Right lung (tissue), 5 donors: Measurements from ENCODE around the gene PCDHA1. TPM values are rescaled to one million over a fixed set of nuclear protein-coding genes. Genes with fewer than 3 reads are reported as not detected.

Experiments used
- DNase-seq, 2 donors: peaks; one replicate each; pipeline ENCODE4 v3.0.0-alpha.2; 2013
- polyA plus RNA-seq, 5 donors: library from polyadenylated mRNA; unstranded; fragments of 120-200 nt; gene quantifications; one replicate each; pipeline versions ENCODE4 v1.2.1 to v1.2.3, GENCODE V29; 2013; ENCODE audit warnings: inconsistent platforms in 1 of 5, low replicate concordance in 1 of 5; ENCODE audit not compliant: insufficient read length in 5 of 5, insufficient read depth in 1 of 5

Gene PCDHA1
- polyA plus RNA-seq, 5 donors: 0.07 to 0.18 (median 0.09) TPM

GRCh38 chr5:141040093-141040770 is 254.3 kb downstream of the PCDHA1 start:
- DNase-seq: peak in 1 of 2 donors; percentile 16

- peak; percentile 83 to 88 for DNase-seq
Measured at GRCh38 chr5:141040771-141041426, 255.0 kb downstream of the PCDHA1 start.

GRCh38 chr5:141041427-141041785 is 255.5 kb downstream of the PCDHA1 start:
- no peak for DNase-seq

GRCh38 chr5:141042555-141042954 is 256.6 kb downstream of the PCDHA1 start:
- no peak for DNase-seq

- peak in 1 of 2 donors; percentile 0 for DNase-seq
Measured at GRCh38 chr5:141050622-141051520, 264.9 kb downstream of the PCDHA1 start, which contains the start of gene PCDHB1. PCDHB1 (plus strand) TSS chr5:141051374; CDS start chr5:141051471, 97 bp downstream.

- no peak for DNase-seq
Measured at GRCh38 chr5:141051521-141051866, 265.6 kb downstream of the PCDHA1 start.

Other genes with a start within 250 kb of the PCDHA1 start
- 10 to 100 TPM in 4 of 5 donors, 1 to 10 TPM in 1; 7.8 to 13.7 (median 10.5) TPM for gene EIF4EBP3, start 238.5 kb upstream of the PCDHA1 start, polyA plus RNA-seq
- gene SRA1, start 228.7 kb upstream of the PCDHA1 start, polyA plus RNA-seq: 10 to 100 TPM; 19.2 to 30.7 (median 22.9) TPM
- 10 to 100 TPM; 41.6 to 57.2 (median 47.9) TPM for gene APBB3, start 221.5 kb upstream of the PCDHA1 start, polyA plus RNA-seq
- gene SLC35A4, start 221.3 kb upstream of the PCDHA1 start, polyA plus RNA-seq: 10 to 100 TPM; 68.2 to 81.1 (median 71.0) TPM
- 10 to 100 TPM; 12.1 to 27.7 (median 16.8) TPM for gene CD14, start 153.0 kb upstream of the PCDHA1 start, polyA plus RNA-seq
- 10 to 100 TPM; 18.0 to 22.1 (median 20.0) TPM for gene TMCO6, start 146.7 kb upstream of the PCDHA1 start, polyA plus RNA-seq
- 10 to 100 TPM; 50.2 to 85.8 (median 61.8) TPM for gene NDUFA2, start 138.5 kb upstream of the PCDHA1 start, polyA plus RNA-seq
- gene IK, start 138.3 kb upstream of the PCDHA1 start, polyA plus RNA-seq: 100 to 1,000 TPM; 140 to 196 (median 152) TPM
- 10 to 100 TPM; 15.3 to 21.5 (median 20.5) TPM for gene WDR55, start 121.2 kb upstream of the PCDHA1 start, polyA plus RNA-seq
- gene DND1, start 112.6 kb upstream of the PCDHA1 start, polyA plus RNA-seq: under 1 TPM in 3 of 5 donors, not detected in 2; 0.55 to 0.70 (median 0.68) TPM
- gene HARS1, start 94.8 kb upstream of the PCDHA1 start, polyA plus RNA-seq: 10 to 100 TPM; 71.4 to 77.3 (median 73.1) TPM
- gene HARS2, start 94.7 kb upstream of the PCDHA1 start, polyA plus RNA-seq: 10 to 100 TPM; 42.4 to 56.4 (median 49.8) TPM
- 100 to 1,000 TPM in 4 of 5 donors, 10 to 100 TPM in 1; 95.6 to 151 (median 114) TPM for gene ZMAT2, start 85.7 kb upstream of the PCDHA1 start, polyA plus RNA-seq
- under 1 TPM; 0.14 to 0.34 (median 0.31) TPM for gene PCDHA2, start 8.7 kb downstream of the PCDHA1 start, polyA plus RNA-seq
- under 1 TPM; 0.19 to 0.40 (median 0.27) TPM for gene PCDHA3, start 14.9 kb downstream of the PCDHA1 start, polyA plus RNA-seq
- gene PCDHA4, start 20.9 kb downstream of the PCDHA1 start, polyA plus RNA-seq: under 1 TPM; 0.27 to 0.50 (median 0.44) TPM
- under 1 TPM; 0.06 to 0.12 (median 0.09) TPM for gene PCDHA5, start 35.5 kb downstream of the PCDHA1 start, polyA plus RNA-seq
- gene PCDHA6, start 41.8 kb downstream of the PCDHA1 start, polyA plus RNA-seq: under 1 TPM; 0.21 to 0.37 (median 0.29) TPM
- under 1 TPM; 0.32 to 0.67 (median 0.44) TPM for gene PCDHA7, start 48.1 kb downstream of the PCDHA1 start, polyA plus RNA-seq
- gene PCDHA8, start 55.0 kb downstream of the PCDHA1 start, polyA plus RNA-seq: under 1 TPM; 0.04 to 0.21 (median 0.12) TPM
- under 1 TPM; 0.04 to 0.10 (median 0.05) TPM for gene PCDHA9, start 62.2 kb downstream of the PCDHA1 start, polyA plus RNA-seq
- gene PCDHA10, start 69.8 kb downstream of the PCDHA1 start, polyA plus RNA-seq: under 1 TPM; 0.10 to 0.67 (median 0.36) TPM
- gene PCDHA11, start 82.8 kb downstream of the PCDHA1 start, polyA plus RNA-seq: under 1 TPM; 0.09 to 0.74 (median 0.32) TPM
- under 1 TPM; 0.08 to 0.14 (median 0.09) TPM for gene PCDHA12, start 89.2 kb downstream of the PCDHA1 start, polyA plus RNA-seq
- under 1 TPM; 0.08 to 0.42 (median 0.11) TPM for gene PCDHA13, start 96.0 kb downstream of the PCDHA1 start, polyA plus RNA-seq
- gene PCDHAC1, start 140.2 kb downstream of the PCDHA1 start, polyA plus RNA-seq: under 1 TPM; 0.23 to 0.53 (median 0.30) TPM
- 1 to 10 TPM; 2.4 to 4.3 (median 3.5) TPM for gene PCDHAC2, start 180.3 kb downstream of the PCDHA1 start, polyA plus RNA-seq